HG02943 (cell line): Measurements from ENCODE around the gene PNPLA7.
"Not testable (repeated sequence)": the region's sequence is repeated elsewhere in the genome, so short reads cannot be mapped to it uniquely, and the experiment has no call there.

Experiments
- ATAC-seq: cut with Tn5 transposase; IDR thresholded peaks from one replicate; pipeline ENCODE4 v1.9.1; 2021; ENCODE audit warnings: mild to moderate bottlenecking, low read depth, moderate library complexity; ENCODE audit not compliant: unreplicated experiment

PNPLA7 gene

GRCh38 chr9:137543237-137543963, 6.8 kb downstream of the PNPLA7 start:
- ATAC-seq, result no peak

- ATAC-seq, result no peak
Observed at GRCh38 chr9:137542486-137542885, 7.7 kb downstream of the PNPLA7 start.

GRCh38 chr9:137540536-137540935, 9.7 kb downstream of the PNPLA7 start:
- no peak for ATAC-seq

GRCh38 chr9:137538058-137538457, 12.1 kb downstream of the PNPLA7 start:
- no peak for ATAC-seq

GRCh38 chr9:137536594-137537131, 13.5 kb downstream of the PNPLA7 start:
- not testable (repeated sequence) for ATAC-seq

GRCh38 chr9:137535120-137535428, 15.1 kb downstream of the PNPLA7 start:
- ATAC-seq, result no peak

GRCh38 chr9:137534256-137535119, 15.7 kb downstream of the PNPLA7 start:
- ATAC-seq, result no peak

GRCh38 chr9:137532891-137533468, 17.2 kb downstream of the PNPLA7 start:
- ATAC-seq, result not testable (repeated sequence)

GRCh38 chr9:137531099-137531765, 19.0 kb downstream of the PNPLA7 start:
- no peak for ATAC-seq

GRCh38 chr9:137530331-137530730, 19.9 kb downstream of the PNPLA7 start:
- ATAC-seq, result no peak

GRCh38 chr9:137524981-137525317, 25.3 kb downstream of the PNPLA7 start:
- ATAC-seq, result no peak

- ATAC-seq, result no peak
Observed at GRCh38 chr9:137524161-137524980, 25.8 kb downstream of the PNPLA7 start.

- ATAC-seq, result no peak
Observed at GRCh38 chr9:137522746-137523455, 27.3 kb downstream of the PNPLA7 start.

GRCh38 chr9:137521405-137521985, 28.7 kb downstream of the PNPLA7 start:
- ATAC-seq, result no peak

- no peak for ATAC-seq
Observed at GRCh38 chr9:137520614-137521404, 29.4 kb downstream of the PNPLA7 start.

GRCh38 chr9:137519553-137519952, 30.6 kb downstream of the PNPLA7 start:
- no peak for ATAC-seq

GRCh38 chr9:137518661-137519459, 31.3 kb downstream of the PNPLA7 start:
- not testable (repeated sequence) for ATAC-seq
